HCT116 (cell line): ENCODE measurements around the gene NCAPD2. TPM values are rescaled to one million over a fixed set of nuclear protein-coding genes. Genes with fewer than 3 reads are reported as not detected.

Experiments used
- ATAC-seq: fragments of 200-7000 bp; cut with Tn5 transposase; 2 replicates; pipeline ENCODE4 v1.9.1; 2020; ENCODE audit warnings: mild to moderate bottlenecking, moderate library complexity
- BruUV-seq: library from RNA; stranded (reverse); fragments of 400-500 nt; replicated peaks from 2 replicates; lab custom pipeline; 2021; lab: Mats Ljungman, UMichigan
- CTCF ChIA-PET: fragments of 300-600 bp; sonication (Branson Sonifier 250); formaldehyde crosslinking; loops from one replicate; lab custom pipeline; 2021; ENCODE audit warnings: antibody characterized with exemption; lab: Charles Lee
- POLR2A ChIA-PET: fragments of 300-600, 350-600 bp; sonication (Branson Sonifier 250); formaldehyde crosslinking; loops from one replicate; lab custom pipeline; 2021; ENCODE audit warnings: antibody characterized with exemption; lab: Charles Lee
- RAD21 ChIA-PET, 2 experiments: fragments of 300-600 bp; sonication (Branson Sonifier 250); formaldehyde crosslinking; loops; one replicate each; lab custom pipeline; 2023; ENCODE audit warnings: low total read pairs in 2 of 2; ENCODE audit not compliant: uncharacterized antibody in 2 of 2, unreplicated experiment in 2 of 2, low non-redundant PET in 1 of 2; lab: Charles Lee
- DNase-seq: peaks from one replicate; pipeline ENCODE4 v3.0.0-alpha.2; 2010; ENCODE audit warnings: low read depth, low spot score
- H2AFZ ChIP-seq: fragments of 200-600 bp; shearing (Covaris generic), sonication (generic); 2 replicates; pipeline ENCODE4 v1.6.1; 2017; ENCODE audit warnings: low read depth, mixed run types, mixed read lengths, antibody characterized with exemption, low read length; ENCODE audit not compliant: poor library complexity, severe bottlenecking
- H3K27ac ChIP-seq: 2 replicates; pipeline ENCODE4 v1.5.1; 2012; ENCODE audit warnings: low read depth, low read length
- H3K27me3 ChIP-seq: fragments of 200-600 bp; sonication (generic); 2 replicates; pipeline ENCODE4 v1.6.1; 2016; ENCODE audit warnings: mixed run types, low read length, mixed read lengths; ENCODE audit not compliant: insufficient read depth
- H3K36me3 ChIP-seq, 2 experiments: fragments of 200-500 bp in 1 of 2; fragments of 200-600 bp in 1 of 2; sonication (Bioruptor generic) in 1 of 2; sonication (generic) in 1 of 2; 2 replicates each; pipeline versions ENCODE4 v1.5.1 to v1.6.1; 2014 to 2016; ENCODE audit warnings: low read length in 2 of 2, inconsistent platforms in 1 of 2, mixed read lengths in 1 of 2, mixed run types in 1 of 2; ENCODE audit not compliant: insufficient read depth in 2 of 2, control insufficient read depth in 1 of 2
- H3K4me1 ChIP-seq, 2 experiments: fragments of 200-600 bp in 1 of 2; sonication (generic) in 1 of 2; 2 replicates each; pipeline versions ENCODE4 v1.5.1 to v1.6.1; 2012 to 2017; ENCODE audit warnings: low read length in 2 of 2, inconsistent platforms in 1 of 2, mild to moderate bottlenecking in 1 of 2, mixed read lengths in 1 of 2, mixed run types in 1 of 2, moderate library complexity in 1 of 2; ENCODE audit not compliant: insufficient read depth in 2 of 2, control insufficient read depth in 1 of 2
- H3K4me2 ChIP-seq: fragments of 200-600 bp; sonication (generic); 2 replicates; pipeline ENCODE4 v1.6.1; 2017; ENCODE audit warnings: mixed run types, low read length, mixed read lengths
- H3K4me3 ChIP-seq, 2 experiments: fragments of 200-600 bp in 1 of 2; sonication (generic) in 1 of 2; replicated peaks in 1 of 2; 2 replicates each; pipeline ENCODE4 v1.5.1; 2011 to 2016; ENCODE audit warnings: low read length in 2 of 2, control low read depth in 1 of 2, low read depth in 1 of 2, mild to moderate bottlenecking in 1 of 2, mixed read lengths in 1 of 2, mixed run types in 1 of 2
- H3K79me2 ChIP-seq: fragments of 200-600 bp; sonication (generic); 2 replicates; pipeline ENCODE4 v1.6.1; 2017; ENCODE audit warnings: mild to moderate bottlenecking, mixed run types, low read length, moderate library complexity, mixed read lengths; ENCODE audit not compliant: insufficient read depth
- H3K9ac ChIP-seq: fragments of 200-600 bp; sonication (generic); 2 replicates; pipeline ENCODE4 v1.6.1; 2016; ENCODE audit warnings: low read length, mixed read lengths
- H3K9me2 ChIP-seq: fragments of 200-600 bp; sonication (generic), shearing (Covaris generic); 2 replicates; pipeline ENCODE4 v1.6.1; 2017; ENCODE audit warnings: mixed run types, mild to moderate bottlenecking, moderate library complexity; ENCODE audit not compliant: insufficient read depth
- H3K9me3 ChIP-seq, 2 experiments: fragments of 200-500 bp in 1 of 2; fragments of 200-600 bp in 1 of 2; sonication (Bioruptor generic) in 1 of 2; sonication (generic) in 1 of 2; 2 replicates each; pipeline ENCODE4 v1.6.1; 2014 to 2017; ENCODE audit warnings: low read length in 2 of 2, mixed read lengths in 2 of 2, inconsistent platforms in 1 of 2, low read depth in 1 of 2, mild to moderate bottlenecking in 1 of 2, mixed run types in 1 of 2, moderate library complexity in 1 of 2; ENCODE audit not compliant: control insufficient read depth in 1 of 2, insufficient read depth in 1 of 2
- H4K20me1 ChIP-seq: fragments of 200-600 bp; sonication (generic), shearing (Covaris generic); 2 replicates; pipeline ENCODE4 v1.6.1; 2017; ENCODE audit warnings: mixed run types, mild to moderate bottlenecking, moderate library complexity; ENCODE audit not compliant: insufficient read depth
- CBX3 ChIP-seq: IDR thresholded peaks from 2 replicates; pipeline ENCODE4 v1.6.1; 2012; ENCODE audit warnings: low read depth
- CEBPB ChIP-seq: IDR thresholded peaks from 2 replicates; pipeline ENCODE4 v1.6.1; 2012; ENCODE audit warnings: low read depth
- CTCF ChIP-seq, 3 experiments: fragments of 200-600 bp in 1 of 3; sonication (generic) in 1 of 3; IDR thresholded peaks in 2 of 3; conservative IDR thresholded peaks in 1 of 3; 2 replicates each; pipeline ENCODE4 v1.5.1; 2012 to 2017; ENCODE audit warnings: low read depth in 2 of 3, low read length in 2 of 3, antibody characterized with exemption in 1 of 3, borderline replicate concordance in 1 of 3, control low read depth in 1 of 3, mild to moderate bottlenecking in 1 of 3, mixed read lengths in 1 of 3, mixed run types in 1 of 3, moderate library complexity in 1 of 3; ENCODE audit not compliant: insufficient read depth in 1 of 3
- EZH2phosphoT487 ChIP-seq: fragments of 200-600 bp; IDR thresholded peaks from 2 replicates; pipeline ENCODE4 v1.6.1; 2018; ENCODE audit warnings: antibody characterized with exemption, borderline replicate concordance
- SIN3A ChIP-seq: IDR thresholded peaks from 2 replicates; pipeline ENCODE4 v1.6.1; 2012; ENCODE audit warnings: low read depth
- SP1 ChIP-seq: IDR thresholded peaks from 2 replicates; pipeline ENCODE4 v1.6.1; 2012; ENCODE audit warnings: low read depth
- SRF ChIP-seq: IDR thresholded peaks from 2 replicates; pipeline ENCODE4 v1.6.1; 2012; ENCODE audit warnings: low read depth
- TCF7L2 ChIP-seq: IDR thresholded peaks from 2 replicates; pipeline ENCODE4 v1.7.0; 2011; ENCODE audit warnings: borderline replicate concordance, inconsistent platforms; ENCODE audit not compliant: insufficient read depth, insufficient read length; ENCODE audit errors: extremely low read depth
- YY1 ChIP-seq: IDR thresholded peaks from 2 replicates; pipeline ENCODE4 v1.6.1; 2011; ENCODE audit warnings: low read length, low read depth, moderate library complexity, mild to moderate bottlenecking; ENCODE audit not compliant: insufficient replicate concordance; ENCODE audit errors: extremely low read depth
- ZNF274 ChIP-seq: fragments of 200-500 bp; sonication (Bioruptor generic); IDR thresholded peaks from 2 replicates; pipeline ENCODE4 v1.6.1; 2014; ENCODE audit warnings: mild to moderate bottlenecking, low read depth, low read length, inconsistent platforms
- intact Hi-C: fragments of 100-400 bp; cut with micrococcal nuclease; formaldehyde crosslinking; loops from 2 replicates; pipeline ENCODE4 v1.10.0; 2022
- total RNA-seq: library from RNA; stranded (reverse); gene quantifications from one replicate; pipeline ENCODE4 v1.2.1, GENCODE V29; 2021; ENCODE audit not compliant: unreplicated experiment
- TF ChIP-seq, protein P1 (sequence below): IDR thresholded peaks from 2 replicates; pipeline ENCODE4 v1.6.1; 2012
- TF ChIP-seq, protein P2 (sequence below): IDR thresholded peaks from 2 replicates; pipeline ENCODE4 v1.6.1; 2012; ENCODE audit warnings: low read depth

Gene NCAPD2
- total RNA-seq, 1 experiment from 2014 or later, result 177 TPM

DNA sequence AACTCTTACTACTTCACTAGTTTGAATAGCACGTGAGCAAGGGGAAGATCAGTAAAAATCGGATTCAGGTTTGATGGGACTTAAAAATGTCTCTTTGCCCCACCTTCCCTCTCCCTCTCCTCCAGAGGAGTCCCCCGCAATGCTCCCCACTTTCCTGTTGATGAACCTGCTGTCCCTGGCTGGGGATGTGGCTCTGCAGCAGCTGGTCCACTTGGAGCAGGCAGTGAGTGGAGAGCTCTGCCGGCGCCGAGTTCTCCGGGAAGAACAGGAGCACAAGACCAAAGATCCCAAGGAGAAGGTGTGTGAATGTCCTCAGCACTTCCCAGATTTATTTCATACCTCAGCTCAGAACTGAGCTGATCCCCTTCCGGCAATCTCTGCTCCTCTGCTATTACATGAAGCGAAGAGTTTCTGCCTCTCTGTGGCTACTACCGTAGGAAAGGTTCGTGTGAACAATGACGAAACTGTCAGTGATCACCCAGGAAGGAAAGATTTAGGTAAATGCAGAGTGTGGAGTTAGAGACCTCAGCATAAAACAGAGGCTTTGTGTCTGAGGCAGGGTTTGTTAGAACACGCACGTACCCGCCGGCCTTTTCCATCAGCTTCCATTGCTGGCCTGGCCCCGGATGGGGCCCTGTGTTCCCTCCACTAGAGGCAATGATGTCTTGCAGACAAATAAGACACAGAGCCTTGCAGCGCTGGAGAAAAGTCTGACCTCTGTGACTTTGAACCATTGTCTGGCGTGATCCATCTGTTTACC lies 33.0 kb downstream of the NCAPD2 start:
- no peaks in the 10 kb centered on the region for H4K20me1 ChIP-seq
- ChIA-PET POLR2A (no interaction called here), CTCF (no interaction called here), RAD21 (no interaction called here)
- no peaks in the 10 kb centered on the region for H3K9me3 ChIP-seq
- H3K27ac ChIP-seq, result no peak overlapping the region
- no peak overlapping the region for H3K4me3 ChIP-seq
- DNase-seq (no peak), ATAC-seq (no peak)
- TF ChIP-seq ZNF274 (no peak), SP1 (no peak), EZH2phosphoT487 (no peak), TCF7L2 (no peak), CBX3 (no peak), SIN3A (no peak), CEBPB (no peak), SRF (no peak), YY1 (no peak)
- TF ChIP-seq, protein P1, sequence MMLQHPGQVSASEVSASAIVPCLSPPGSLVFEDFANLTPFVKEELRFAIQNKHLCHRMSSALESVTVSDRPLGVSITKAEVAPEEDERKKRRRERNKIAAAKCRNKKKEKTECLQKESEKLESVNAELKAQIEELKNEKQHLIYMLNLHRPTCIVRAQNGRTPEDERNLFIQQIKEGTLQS, result no peak
- no peak overlapping the region for H2AFZ ChIP-seq
- no peak overlapping the region for H3K4me2 ChIP-seq
- no peak overlapping the region for H3K9ac ChIP-seq
- peaks cover 1% of the 10 kb centered on the region; the same call in 1 of the 2 replicates for H3K79me2 ChIP-seq
- peaks cover 5 to 10% of the 10 kb centered on the region in 2 experiments for H3K4me1 ChIP-seq
- BruUV-seq, result no TSS peak
- H3K27me3 ChIP-seq, result no peaks in the 10 kb centered on the region
- intact Hi-C loops, result no loop called here
- H3K36me3 ChIP-seq, result peaks cover 57 to 83% of the 10 kb centered on the region in 2 experiments
- H3K9me2 ChIP-seq, result no peaks in the 10 kb centered on the region

GRCh38 chr12:6527711-6528110 lies 33.8 kb downstream of the NCAPD2 start:
- H3K9me3 ChIP-seq, result no peaks in the 10 kb centered on the region
- no TSS peak for BruUV-seq
- ChIA-PET CTCF (no interaction called here), POLR2A (no interaction called here), RAD21 (no interaction called here)
- DNase-seq (no peak), ATAC-seq (no peak)
- H3K9me2 ChIP-seq, result no peaks in the 10 kb centered on the region
- no peaks in the 10 kb centered on the region for H3K27me3 ChIP-seq
- peaks cover 50 to 85% of the 10 kb centered on the region in 2 experiments; a peak in 3 of 4 replicates for H3K36me3 ChIP-seq
- H3K27ac ChIP-seq, result no peak overlapping the region
- H3K79me2 ChIP-seq, result peaks cover 8% of the 10 kb centered on the region; the same call in 1 of the 2 replicates
- intact Hi-C loops, result no loop called here
- no peak overlapping the region for H3K9ac ChIP-seq
- no peak overlapping the region for H3K4me3 ChIP-seq
- no peaks in the 10 kb centered on the region for H4K20me1 ChIP-seq
- no peak overlapping the region for H3K4me2 ChIP-seq
- H3K4me1 ChIP-seq, result peaks cover 10 to 18% of the 10 kb centered on the region in 2 experiments
- no peak overlapping the region for H2AFZ ChIP-seq
- TF ChIP-seq CTCF (IDR thresholded peaks at IDR 0.05 in 2 of 3, conservative IDR thresholded peaks at IDR 0.05 in 1 of 3; ENCODE audit: borderline replicate concordance in 1 of 3, insufficient read depth in 1 of 3, low read depth in 2 of 3, low read length in 2 of 3) (no peak), ZNF274 (no peak), CBX3 (no peak)
- TF ChIP-seq, protein P2, sequence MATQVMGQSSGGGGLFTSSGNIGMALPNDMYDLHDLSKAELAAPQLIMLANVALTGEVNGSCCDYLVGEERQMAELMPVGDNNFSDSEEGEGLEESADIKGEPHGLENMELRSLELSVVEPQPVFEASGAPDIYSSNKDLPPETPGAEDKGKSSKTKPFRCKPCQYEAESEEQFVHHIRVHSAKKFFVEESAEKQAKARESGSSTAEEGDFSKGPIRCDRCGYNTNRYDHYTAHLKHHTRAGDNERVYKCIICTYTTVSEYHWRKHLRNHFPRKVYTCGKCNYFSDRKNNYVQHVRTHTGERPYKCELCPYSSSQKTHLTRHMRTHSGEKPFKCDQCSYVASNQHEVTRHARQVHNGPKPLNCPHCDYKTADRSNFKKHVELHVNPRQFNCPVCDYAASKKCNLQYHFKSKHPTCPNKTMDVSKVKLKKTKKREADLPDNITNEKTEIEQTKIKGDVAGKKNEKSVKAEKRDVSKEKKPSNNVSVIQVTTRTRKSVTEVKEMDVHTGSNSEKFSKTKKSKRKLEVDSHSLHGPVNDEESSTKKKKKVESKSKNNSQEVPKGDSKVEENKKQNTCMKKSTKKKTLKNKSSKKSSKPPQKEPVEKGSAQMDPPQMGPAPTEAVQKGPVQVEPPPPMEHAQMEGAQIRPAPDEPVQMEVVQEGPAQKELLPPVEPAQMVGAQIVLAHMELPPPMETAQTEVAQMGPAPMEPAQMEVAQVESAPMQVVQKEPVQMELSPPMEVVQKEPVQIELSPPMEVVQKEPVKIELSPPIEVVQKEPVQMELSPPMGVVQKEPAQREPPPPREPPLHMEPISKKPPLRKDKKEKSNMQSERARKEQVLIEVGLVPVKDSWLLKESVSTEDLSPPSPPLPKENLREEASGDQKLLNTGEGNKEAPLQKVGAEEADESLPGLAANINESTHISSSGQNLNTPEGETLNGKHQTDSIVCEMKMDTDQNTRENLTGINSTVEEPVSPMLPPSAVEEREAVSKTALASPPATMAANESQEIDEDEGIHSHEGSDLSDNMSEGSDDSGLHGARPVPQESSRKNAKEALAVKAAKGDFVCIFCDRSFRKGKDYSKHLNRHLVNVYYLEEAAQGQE, result no peak
- TF ChIP-seq, protein P1, result no peak
